Activated T-cell treated with anti-CD3 and anti-CD28 coated beads, Interleukin-2, amount 50 U/mL, for 24 hours (primary cell): ENCODE data around the gene GART.
"Not testable (repeated sequence)": the region's sequence is repeated elsewhere in the genome, so short reads cannot be mapped to it uniquely, and the experiment has no call there.

Source experiments
- DNase-seq: peaks from one replicate; pipeline ENCODE4 v3.0.0-alpha.2; 2020
- H3K27ac Mint-ChIP-seq: 2 replicates; pipeline ENCODE4 v1.8.0; 2020; ENCODE audit warnings: mild to moderate bottlenecking, mixed read lengths
- H3K27me3 Mint-ChIP-seq: 2 replicates; pipeline ENCODE4 v1.8.0; 2020; ENCODE audit warnings: mixed read lengths
- H3K36me3 Mint-ChIP-seq: 2 replicates; pipeline ENCODE4 v1.8.0; 2020; ENCODE audit warnings: low read depth, mixed read lengths
- H3K4me1 Mint-ChIP-seq: 2 replicates; pipeline ENCODE4 v1.8.0; 2020; ENCODE audit warnings: low read depth, mixed read lengths
- H3K4me3 Mint-ChIP-seq: 2 replicates; pipeline ENCODE4 v1.8.0; 2020; ENCODE audit warnings: mild to moderate bottlenecking, moderate library complexity, mixed read lengths
- H3K9me3 Mint-ChIP-seq: 2 replicates; pipeline ENCODE4 v1.8.0; 2020; ENCODE audit warnings: mixed read lengths

Gene GART

GRCh38 chr21:33510826-33511225 lies 31.1 kb downstream of the GART start:
- H3K4me3 Mint-ChIP-seq, result no peak overlapping the region
- no peak overlapping the region for H3K27ac Mint-ChIP-seq
- H3K36me3 Mint-ChIP-seq, result peaks cover 88% of the 10 kb centered on the region
- DNase-seq, result no peak
- no peaks in the 10 kb centered on the region for H3K27me3 Mint-ChIP-seq
- H3K4me1 Mint-ChIP-seq, result peaks cover 12% of the 10 kb centered on the region
- H3K9me3 Mint-ChIP-seq, result no peaks in the 10 kb centered on the region

GRCh38 chr21:33507003-33507402 lies 34.9 kb downstream of the GART start:
- H3K27me3 Mint-ChIP-seq, H3K4me3 Mint-ChIP-seq, H3K4me1 Mint-ChIP-seq, DNase-seq, H3K9me3 Mint-ChIP-seq, H3K27ac Mint-ChIP-seq: not testable (repeated sequence)
- H3K36me3 Mint-ChIP-seq, result peaks cover 95% of the 10 kb centered on the region

GRCh38 chr21:33505833-33506232 lies 36.1 kb downstream of the GART start:
- Mint-ChIP-seq H3K27me3 (no peaks in the 10 kb centered on the region), H3K36me3 (peaks cover 90% of the 10 kb centered on the region), H3K27ac (no peak overlapping the region), H3K4me1 (no peaks in the 10 kb centered on the region), H3K4me3 (no peak overlapping the region), H3K9me3 (no peaks in the 10 kb centered on the region)
- no peak for DNase-seq

- Mint-ChIP-seq H3K4me1 (peaks cover 5% of the 10 kb centered on the region), H3K27me3 (no peaks in the 10 kb centered on the region), H3K4me3 (no peak overlapping the region), H3K36me3 (peaks cover 2% of the 10 kb centered on the region), H3K9me3 (no peaks in the 10 kb centered on the region), H3K27ac (no peak overlapping the region)
- DNase-seq, result no peak
Observed at GRCh38 chr21:33496345-33496744, 45.6 kb downstream of the GART start.

DNA sequence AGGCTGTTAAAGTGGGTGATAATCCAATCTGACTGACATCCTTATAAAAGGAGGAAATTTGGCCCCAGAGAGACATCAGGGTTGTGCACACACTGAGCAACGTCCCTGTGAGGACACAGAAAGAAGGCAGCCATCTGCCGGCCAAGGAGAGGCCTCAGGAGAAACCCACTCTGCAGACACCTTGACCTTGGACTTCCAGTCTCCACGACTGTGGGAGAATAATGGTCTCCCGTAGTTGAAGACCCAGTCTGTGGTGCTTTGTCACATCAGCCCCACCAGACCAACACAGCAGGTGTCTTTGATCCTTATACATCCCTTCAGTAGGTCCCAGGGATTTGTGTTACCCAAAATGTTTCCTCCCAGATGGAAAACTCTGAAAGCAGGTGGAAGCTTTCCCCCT lies 46.2 kb downstream of the GART start:
- Mint-ChIP-seq H3K9me3 (no peaks in the 10 kb centered on the region), H3K27me3 (no peaks in the 10 kb centered on the region), H3K4me3 (no peak overlapping the region), H3K4me1 (peaks cover 8% of the 10 kb centered on the region), H3K36me3 (no peaks in the 10 kb centered on the region), H3K27ac (no peak overlapping the region)
- no peak for DNase-seq

DNA sequence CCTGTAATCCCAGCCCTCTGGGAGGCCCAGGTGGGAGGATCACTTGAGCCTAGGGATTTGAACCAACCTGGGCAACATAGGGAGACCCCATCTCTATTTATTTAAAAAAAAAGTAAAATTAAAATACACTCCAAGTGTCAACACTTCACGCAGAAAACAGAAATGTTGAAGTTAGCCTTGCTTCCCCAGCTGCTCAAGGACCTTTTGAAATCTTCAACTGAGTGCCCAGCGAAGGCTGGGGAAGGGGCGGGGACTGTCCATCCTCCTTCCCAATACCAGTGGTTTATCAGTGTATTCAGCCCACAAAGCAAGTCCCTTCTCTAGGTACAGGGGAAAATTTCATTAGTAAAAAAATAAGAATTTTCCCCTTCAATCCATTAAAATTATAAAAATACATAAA lies 48.2 kb downstream of the GART start:
- Mint-ChIP-seq H3K4me3 (no peak overlapping the region), H3K27ac (no peak overlapping the region), H3K27me3 (no peaks in the 10 kb centered on the region), H3K36me3 (no peaks in the 10 kb centered on the region), H3K4me1 (peaks cover 10% of the 10 kb centered on the region), H3K9me3 (no peaks in the 10 kb centered on the region)
- no peak for DNase-seq

DNA sequence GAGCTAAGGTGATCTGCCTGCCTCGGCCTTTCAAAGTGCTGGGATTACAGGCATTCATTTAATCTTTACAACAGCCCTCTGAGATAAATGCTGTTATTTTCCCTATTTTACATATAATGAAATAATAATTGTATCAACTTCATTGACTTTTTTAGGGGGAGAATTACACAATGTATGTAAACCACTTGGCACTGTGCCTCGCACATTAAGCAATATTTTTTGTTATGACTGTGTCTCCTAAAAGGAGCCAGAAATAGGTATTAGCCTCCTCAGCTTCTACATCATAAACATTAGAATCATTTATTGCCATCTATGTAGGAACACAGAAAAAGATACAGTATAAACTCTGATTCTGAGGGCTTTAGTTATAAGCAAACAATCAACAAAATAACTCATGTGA lies 49.3 kb downstream of the GART start:
- no peak for DNase-seq
- peak overlapping the region; percentile 35 for H3K4me3 Mint-ChIP-seq
- no peak overlapping the region for H3K27ac Mint-ChIP-seq
- no peaks in the 10 kb centered on the region for H3K27me3 Mint-ChIP-seq
- no peaks in the 10 kb centered on the region for H3K9me3 Mint-ChIP-seq
- H3K36me3 Mint-ChIP-seq, result no peaks in the 10 kb centered on the region
- H3K4me1 Mint-ChIP-seq, result peaks cover 10% of the 10 kb centered on the region

GRCh38 chr21:33491373-33492102 lies 50.4 kb downstream of the GART start, which contains the start of gene DNAJC28:
TSS of gene DNAJC28 (minus strand) at chr21:33491716. CDS start at chr21:33489393, 2,323 bp downstream.
- peaks cover 10% of the 10 kb centered on the region for H3K4me1 Mint-ChIP-seq
- peak within 1 kb of the TSS; percentile 83 for H3K4me3 Mint-ChIP-seq
- H3K27ac Mint-ChIP-seq, result peak within 1 kb of the TSS; percentile 92
- no peaks in the 10 kb centered on the region for H3K36me3 Mint-ChIP-seq
- H3K9me3 Mint-ChIP-seq, result no peaks in the 10 kb centered on the region
- DNase-seq, result peak; percentile 98
- H3K27me3 Mint-ChIP-seq, result no peaks in the 10 kb centered on the region

GRCh38 chr21:33490991-33491372 lies 50.9 kb downstream of the GART start:
- Mint-ChIP-seq H3K4me1 (peaks cover 10% of the 10 kb centered on the region), H3K4me3 (peak overlapping the region; percentile 83), H3K36me3 (no peaks in the 10 kb centered on the region), H3K27ac (peak overlapping the region; percentile 92), H3K9me3 (no peaks in the 10 kb centered on the region), H3K27me3 (no peaks in the 10 kb centered on the region)
- no peak for DNase-seq

- no peaks in the 10 kb centered on the region for H3K9me3 Mint-ChIP-seq
- H3K4me3 Mint-ChIP-seq, result no peak overlapping the region
- H3K27me3 Mint-ChIP-seq, result no peaks in the 10 kb centered on the region
- H3K36me3 Mint-ChIP-seq, result no peaks in the 10 kb centered on the region
- no peak overlapping the region for H3K27ac Mint-ChIP-seq
- no peak for DNase-seq
- peaks cover 10% of the 10 kb centered on the region for H3K4me1 Mint-ChIP-seq
Observed at GRCh38 chr21:33488936-33489335, 53.0 kb downstream of the GART start.

DNA sequence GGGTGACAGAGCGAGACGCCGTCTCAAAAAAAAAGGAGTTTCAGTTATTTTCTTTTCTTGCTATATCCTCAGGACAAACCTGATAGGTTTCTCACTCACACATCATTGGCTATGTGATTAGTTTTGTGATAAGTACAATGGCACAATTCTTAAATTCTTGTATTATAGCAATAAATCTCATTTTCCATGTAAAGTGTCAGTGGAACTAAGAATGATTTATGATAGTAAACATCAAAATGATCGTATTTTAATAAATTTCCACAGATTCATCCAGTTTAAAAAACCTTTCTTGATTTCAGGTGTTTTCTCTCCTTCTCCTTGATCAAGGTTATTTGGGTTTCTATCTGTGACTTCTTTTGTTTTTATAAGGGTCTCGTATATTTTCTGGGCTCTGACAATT lies 53.9 kb downstream of the GART start:
- no peaks in the 10 kb centered on the region for H3K9me3 Mint-ChIP-seq
- no peak overlapping the region for H3K27ac Mint-ChIP-seq

GRCh38 chr21:33481314-33481943 lies 60.5 kb downstream of the GART start:
- Mint-ChIP-seq H3K27ac (no peak overlapping the region), H3K4me3 (peak overlapping the region; percentile 90), H3K27me3 (no peaks in the 10 kb centered on the region), H3K9me3 (no peaks in the 10 kb centered on the region), H3K4me1 (peaks cover 22% of the 10 kb centered on the region), H3K36me3 (peaks cover 11% of the 10 kb centered on the region)
- DNase-seq, result no peak

More for the DNA sequence above, 53.9 kb downstream of the GART start:
- no peak for DNase-seq
- no peaks in the 10 kb centered on the region for H3K27me3 Mint-ChIP-seq
- no peak overlapping the region for H3K4me3 Mint-ChIP-seq
- H3K4me1 Mint-ChIP-seq, result peaks cover 10% of the 10 kb centered on the region
- no peaks in the 10 kb centered on the region for H3K36me3 Mint-ChIP-seq

DNA sequence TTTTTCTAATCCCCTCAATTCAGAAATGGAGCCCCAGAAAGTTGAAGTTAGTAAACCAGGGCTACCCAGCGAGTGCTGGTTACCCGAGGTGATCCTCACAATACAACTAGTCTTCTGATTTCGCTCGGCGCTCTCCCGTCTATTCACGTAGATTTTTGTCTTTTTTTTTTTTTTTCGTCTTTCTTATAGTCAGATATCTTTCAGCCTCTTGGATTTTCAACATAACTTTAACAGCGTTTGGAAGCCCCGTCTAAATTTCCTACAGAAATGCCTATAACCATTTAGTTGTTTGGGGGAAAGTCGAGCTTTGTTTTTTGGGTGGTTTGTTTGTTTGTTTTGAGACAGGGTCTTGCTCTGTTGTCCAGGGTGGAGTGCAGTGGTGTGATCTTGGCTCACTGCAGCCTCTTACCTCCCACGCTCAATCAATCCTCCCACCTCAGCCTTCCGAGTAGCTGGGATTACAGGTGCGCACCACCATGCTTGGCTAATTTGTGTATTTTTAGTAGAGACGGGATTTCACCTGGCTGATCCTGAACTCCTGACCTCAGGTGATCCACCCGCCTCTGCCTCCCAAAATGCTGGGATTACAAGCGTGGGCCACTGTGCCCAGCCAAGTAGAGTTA lies 61.3 kb downstream of the GART start:
- no peaks in the 10 kb centered on the region for H3K27me3 Mint-ChIP-seq
- DNase-seq, result no peak
- no peaks in the 10 kb centered on the region for H3K9me3 Mint-ChIP-seq
- peaks cover 22% of the 10 kb centered on the region for H3K4me1 Mint-ChIP-seq
- peak overlapping the region; percentile 90 for H3K4me3 Mint-ChIP-seq
- peak overlapping the region; percentile 94 for H3K27ac Mint-ChIP-seq
- H3K36me3 Mint-ChIP-seq, result peaks cover 11% of the 10 kb centered on the region

DNA sequence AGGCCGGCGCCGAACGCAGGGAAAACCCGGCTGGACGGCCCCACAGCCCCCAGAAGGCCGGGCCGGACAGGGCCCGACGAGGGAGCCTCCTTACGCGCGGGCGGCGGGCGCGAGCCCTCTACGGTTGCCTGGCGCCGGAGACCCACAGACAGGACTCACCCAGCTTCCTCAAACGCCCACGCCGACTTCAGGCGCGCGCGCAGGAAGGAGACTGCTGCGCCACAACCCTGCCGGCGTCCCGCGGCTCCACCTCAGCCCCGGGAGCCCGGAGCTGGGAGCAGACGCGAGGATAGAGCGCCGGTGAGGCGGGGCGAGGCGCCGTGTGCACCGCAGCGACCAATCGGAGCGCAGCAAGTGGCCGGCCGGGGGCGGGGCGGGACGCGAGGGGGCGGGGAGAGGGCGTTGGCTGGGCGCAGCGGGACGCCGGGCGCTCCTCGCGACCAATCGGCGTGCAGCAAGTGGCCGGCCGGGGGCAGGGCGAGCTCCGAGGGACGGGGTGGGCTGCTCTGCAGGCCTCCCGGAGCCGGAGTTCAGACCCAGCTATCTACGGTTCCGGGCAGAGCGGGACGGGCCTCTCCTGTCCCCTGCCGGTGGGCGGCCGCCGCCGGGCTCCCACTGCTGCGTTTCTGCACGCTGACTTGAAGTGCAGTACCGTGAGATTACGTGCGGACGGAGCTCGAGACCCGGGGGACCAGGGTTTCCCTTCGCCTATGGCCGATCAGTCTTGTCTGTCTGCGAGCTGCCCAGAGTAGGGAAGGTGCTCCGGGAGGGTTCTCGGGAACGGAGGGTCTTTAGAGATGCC lies 62.0 kb downstream of the GART start, which contains the start of gene TMEM50B:
Gene TMEM50B, minus strand, starts transcription at position 296 of the 802 bp plus-strand sequence. CDS start 11,089 bp downstream, outside the sequence.
- Mint-ChIP-seq H3K27me3 (no peaks in the 10 kb centered on the region), H3K4me3 (peak within 1 kb of the TSS; percentile 90), H3K36me3 (peaks cover 11% of the 10 kb centered on the region), H3K9me3 (no peaks in the 10 kb centered on the region), H3K27ac (peak within 1 kb of the TSS; percentile 94), H3K4me1 (peaks cover 22% of the 10 kb centered on the region)
- peak; percentile 97 for DNase-seq
